GM21360 (cell line): ENCODE results near the gene COMMD7.
"Not testable (repeated sequence)": the region's sequence is repeated elsewhere in the genome, so short reads cannot be mapped to it uniquely, and the experiment has no call there.

Experiments used
- ATAC-seq: cut with Tn5 transposase; IDR thresholded peaks from one replicate; pipeline ENCODE4 v1.9.1; 2021; ENCODE audit warnings: mild to moderate bottlenecking, moderate library complexity; ENCODE audit not compliant: unreplicated experiment

COMMD7 gene

GRCh38 chr20:32737371-32738223 lies 5.7 kb downstream of the COMMD7 start:
- ATAC-seq = no peak

GRCh38 chr20:32731882-32732266 lies 11.4 kb downstream of the COMMD7 start:
- ATAC-seq = no peak

- not testable (repeated sequence) for ATAC-seq
These were observed 13.9 kb downstream of the COMMD7 start for GRCh38 chr20:32729334-32729733.

DNA sequence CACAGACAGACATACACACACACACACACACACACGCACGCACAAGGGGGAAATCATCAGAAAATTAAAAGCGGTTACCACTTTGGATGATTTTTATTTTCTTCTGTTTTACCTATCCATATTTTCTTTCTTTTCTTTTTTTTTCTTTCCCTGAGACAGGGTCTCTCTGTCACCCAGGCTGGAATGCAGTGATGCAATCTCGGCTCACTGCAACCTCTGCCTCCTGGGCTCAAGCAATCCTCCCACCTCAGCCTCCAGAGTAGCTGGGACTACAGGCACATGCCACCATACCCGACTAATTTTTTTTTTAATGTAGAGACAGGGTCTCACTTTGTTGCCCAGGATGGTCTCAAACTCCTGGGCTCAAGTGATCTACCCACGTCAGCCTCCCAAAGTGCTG lies 14.8 kb downstream of the COMMD7 start:
- ATAC-seq = not testable (repeated sequence)

GRCh38 chr20:32727683-32728082 lies 15.6 kb downstream of the COMMD7 start:
- no peak for ATAC-seq

DNA sequence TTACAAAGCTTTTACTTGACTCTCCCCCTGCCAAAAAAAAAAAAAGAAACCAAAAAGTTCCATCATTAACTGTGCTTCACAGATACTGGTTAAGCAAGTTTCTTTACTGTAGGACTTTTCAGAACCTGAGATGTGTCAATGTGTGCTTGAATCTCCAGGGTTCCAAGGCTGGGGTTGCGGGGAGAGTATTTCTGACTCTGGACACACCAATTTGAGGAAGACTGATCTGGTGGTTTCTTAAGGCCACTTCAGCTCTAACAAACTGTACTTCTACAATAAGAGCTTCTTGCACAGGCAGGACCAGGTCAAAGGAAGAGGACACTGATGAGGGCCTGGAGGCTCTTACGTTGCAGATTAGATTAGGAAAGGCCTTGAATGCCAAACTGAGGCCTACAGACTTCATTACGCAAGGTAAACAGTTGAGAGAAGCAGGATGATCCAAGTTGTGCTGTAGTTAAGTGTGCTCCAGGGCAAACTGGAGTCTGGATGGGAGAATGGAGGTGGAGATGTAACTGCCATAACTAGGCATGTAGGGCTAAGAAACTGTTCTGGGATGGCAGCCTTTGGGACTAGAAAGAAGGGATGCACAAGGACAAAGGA lies 24.4 kb downstream of the COMMD7 start:
- ATAC-seq = no peak

DNA sequence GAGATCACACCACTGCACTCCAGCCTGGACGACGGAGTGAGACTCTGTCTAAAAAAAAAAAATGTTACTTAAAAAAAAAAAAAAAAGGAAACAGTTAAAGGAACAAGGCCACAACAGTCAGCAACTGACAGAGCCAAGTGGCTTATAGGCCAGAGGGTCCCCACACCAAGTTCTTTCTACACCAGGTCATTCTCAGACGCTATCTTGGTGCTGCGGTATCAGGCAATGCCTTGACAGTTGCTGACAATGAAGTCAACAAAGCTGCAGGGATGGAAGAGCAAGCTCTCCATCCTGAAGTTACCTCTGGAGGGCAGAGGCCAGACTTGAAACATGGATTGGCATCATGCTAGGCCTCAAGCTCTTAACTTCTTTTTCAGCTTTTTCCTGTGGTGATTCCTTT lies 31.9 kb downstream of the COMMD7 start:
- ATAC-seq = no peak

DNA sequence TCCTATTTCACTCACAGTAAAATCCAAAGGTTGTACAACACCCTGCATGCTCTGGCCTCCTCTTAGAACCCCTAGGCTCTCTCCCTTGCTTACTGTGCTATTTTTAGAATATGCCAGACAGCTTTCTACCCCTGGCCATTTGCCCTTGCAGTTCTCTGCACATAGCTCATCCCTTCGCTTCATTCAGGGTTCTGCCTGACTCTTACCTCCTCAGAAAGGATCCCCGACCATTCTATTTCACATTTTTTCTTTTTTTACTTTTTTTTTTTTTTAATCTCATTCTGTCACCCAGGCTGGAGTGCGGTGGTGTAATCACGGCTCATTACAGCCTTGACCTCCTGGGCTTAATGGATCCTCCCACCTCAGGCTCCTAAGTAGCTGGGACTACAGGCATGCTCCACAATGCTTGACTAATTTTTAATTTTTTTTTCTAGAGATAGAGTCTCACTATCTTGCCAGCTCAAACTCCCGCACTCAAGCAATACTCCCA lies 33.6 kb downstream of the COMMD7 start:
- no peak for ATAC-seq

GRCh38 chr20:32709029-32709631 lies 34.1 kb downstream of the COMMD7 start:
- not testable (repeated sequence) for ATAC-seq

- no peak for ATAC-seq
These were observed 35.3 kb downstream of the COMMD7 start for GRCh38 chr20:32707691-32708581.

DNA sequence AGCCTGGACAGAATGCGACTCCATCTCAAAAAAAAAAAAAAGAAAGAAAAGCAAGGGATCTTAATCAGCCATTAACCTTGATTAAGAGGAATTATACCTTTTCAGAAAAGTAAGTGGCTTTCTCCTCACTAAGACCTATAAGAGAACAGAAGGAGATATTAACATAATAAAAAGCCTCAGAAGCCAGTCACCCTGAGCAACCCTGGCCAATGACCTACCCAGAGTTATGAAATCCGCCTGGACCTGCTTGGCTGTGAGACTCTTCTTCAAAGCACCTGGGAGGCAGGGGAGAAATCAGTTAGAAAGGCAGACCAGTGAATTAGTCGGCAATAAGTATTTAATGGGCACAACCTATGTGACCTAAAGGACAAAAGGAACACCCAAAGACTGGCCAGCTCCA lies 36.8 kb downstream of the COMMD7 start:
- ATAC-seq = no peak

GRCh38 chr20:32702706-32703425 lies 40.4 kb downstream of the COMMD7 start:
- no peak for ATAC-seq

- ATAC-seq = no peak
These were observed 45.7 kb downstream of the COMMD7 start for GRCh38 chr20:32697608-32698007.

GRCh38 chr20:32695089-32695488 lies 48.2 kb downstream of the COMMD7 start:
- ATAC-seq = no peak

DNA sequence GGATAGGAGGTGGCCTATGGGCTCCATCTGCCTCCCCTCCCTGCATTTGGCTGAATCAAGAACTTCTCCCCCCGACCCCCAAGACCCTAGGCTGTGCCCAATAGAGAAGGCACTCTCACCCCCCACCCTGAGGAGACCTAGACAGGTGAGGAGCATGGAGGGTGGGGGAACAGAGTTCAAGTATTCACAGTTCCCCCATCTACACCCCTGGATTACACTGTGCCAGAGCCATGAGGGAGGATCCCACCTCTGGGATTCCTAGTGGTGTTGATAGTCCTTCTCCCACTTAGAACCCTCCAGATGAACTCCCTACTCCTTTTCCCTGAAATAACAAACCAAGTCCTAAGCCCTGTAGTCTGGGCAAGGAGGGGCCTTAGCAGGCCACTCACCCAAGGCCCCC lies 54.3 kb downstream of the COMMD7 start:
- not testable (repeated sequence) for ATAC-seq

DNA sequence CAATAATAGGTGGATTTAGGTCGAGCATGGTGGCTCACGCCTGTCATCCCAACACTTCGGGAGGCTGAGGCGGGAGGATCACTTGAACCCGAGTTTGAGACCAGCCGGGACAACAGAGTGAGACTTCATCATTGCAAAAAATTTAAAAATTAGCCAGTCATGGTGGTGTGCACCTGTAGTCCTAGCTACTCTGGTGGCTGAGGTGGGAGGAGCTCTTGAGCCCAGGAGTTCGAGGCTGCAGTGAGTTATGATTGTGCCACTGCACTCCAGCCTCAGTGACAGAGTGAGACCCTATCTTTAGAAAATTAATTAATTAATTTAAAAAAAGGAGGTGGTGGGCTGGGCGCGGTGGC lies 56.1 kb downstream of the COMMD7 start:
- no peak for ATAC-seq

GRCh38 chr20:32686530-32687179 lies 56.6 kb downstream of the COMMD7 start:
- no peak for ATAC-seq

- no peak for ATAC-seq
These were observed 57.4 kb downstream of the COMMD7 start for GRCh38 chr20:32685541-32686529.
